Activated CD8-positive, alpha-beta memory T cell treated with anti-CD3 and anti-CD28 coated beads for 36 hours (primary cell): ENCODE results near the gene NFIC. TPM values are rescaled to one million over a fixed set of nuclear protein-coding genes. Genes with fewer than 3 reads are reported as not detected.

ENCODE experiments used
- CTCF ChIA-PET: fragments of 350-600 bp; sonication (Branson Sonifier 250); formaldehyde crosslinking; loops from one replicate; lab custom pipeline; 2021; ENCODE audit warnings: antibody characterized with exemption; lab: Charles Lee
- POLR2A ChIA-PET: fragments of 350-600 bp; sonication (Branson Sonifier 250); formaldehyde crosslinking; loops from one replicate; lab custom pipeline; 2021; ENCODE audit warnings: antibody characterized with exemption; lab: Charles Lee
- total RNA-seq, 2 experiments: library from RNA; stranded (reverse); gene quantifications; one replicate each; pipeline ENCODE4 v1.2.3, GENCODE V29; 2021

The NFIC gene
- total RNA-seq, 2 experiments from 2014 or later: 17.7 to 19.3 TPM

DNA sequence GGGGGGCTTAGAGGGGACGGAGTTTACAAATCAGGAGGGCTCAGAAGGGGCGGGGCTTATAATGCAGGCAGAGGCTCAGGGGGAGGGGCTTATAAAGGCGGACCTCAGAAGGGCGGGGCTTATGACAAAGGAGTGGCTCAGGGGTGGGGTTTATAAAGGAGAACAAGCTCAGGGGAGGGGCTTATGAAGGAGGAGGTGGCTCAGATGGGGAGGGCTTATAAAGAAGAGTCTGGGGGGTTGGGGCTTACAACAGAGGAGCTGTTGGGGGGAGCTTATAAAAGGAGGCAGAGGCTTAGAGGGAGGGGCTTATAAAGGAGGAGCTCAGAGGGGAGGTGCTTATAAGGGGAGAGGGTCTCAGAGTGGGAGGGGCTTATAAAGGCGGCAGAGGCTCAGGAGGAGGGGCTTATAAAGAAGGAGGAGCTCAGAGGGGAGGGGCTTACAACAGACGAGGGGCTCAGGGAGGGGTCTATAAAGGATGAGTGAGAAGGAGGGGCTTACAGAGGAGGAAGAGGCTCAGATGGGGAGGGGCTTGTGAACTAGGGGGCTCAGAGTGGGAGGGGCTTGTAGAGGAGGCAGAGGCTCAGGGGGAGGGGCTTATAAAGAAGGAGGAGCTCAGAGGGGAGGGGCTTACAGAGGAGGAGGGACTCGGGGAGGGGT, 112.9 kb downstream of the NFIC start:
- ChIA-PET CTCF (interaction anchor here (0.5 to 1.3 kb wide), 6 partner anchors 39 to 500 kb away, joined by 3 to 4 read pairs (median 3); no protein-coding TSS in a partner anchor), POLR2A (interaction anchor here (0.6 kb wide), 2 partner anchors 43 to 107 kb away, joined by 3 to 6 read pairs; no protein-coding TSS in a partner anchor)

DNA sequence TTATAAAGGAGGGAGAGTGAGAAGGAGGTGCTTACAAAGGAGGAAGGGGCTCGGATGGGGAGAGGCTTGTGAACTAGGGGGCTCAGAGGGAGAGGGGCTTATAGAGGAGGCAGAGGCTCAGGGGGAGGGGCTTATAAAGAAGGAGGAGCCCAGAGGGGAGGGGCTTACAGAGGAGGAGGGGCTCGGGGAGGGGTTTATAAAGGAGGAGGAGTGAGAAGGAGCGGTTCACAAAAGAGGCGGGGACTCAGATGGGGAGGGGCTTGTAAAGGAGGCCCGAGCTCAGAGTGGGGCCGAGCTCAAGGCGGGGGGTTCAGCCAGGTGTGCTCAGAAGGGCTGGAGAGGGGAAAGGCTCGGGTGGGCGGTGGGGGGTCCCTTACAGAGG, 113.4 kb downstream of the NFIC start:
- POLR2A ChIA-PET: interaction anchor here (0.6 kb wide), 1 partner anchor 107 kb away, joined by 3 read pairs; no protein-coding TSS in a partner anchor
- CTCF ChIA-PET: interaction anchor here (0.5 to 1.3 kb wide), 4 partner anchors 39 to 500 kb away, joined by 3 read pairs; no protein-coding TSS in a partner anchor

DNA sequence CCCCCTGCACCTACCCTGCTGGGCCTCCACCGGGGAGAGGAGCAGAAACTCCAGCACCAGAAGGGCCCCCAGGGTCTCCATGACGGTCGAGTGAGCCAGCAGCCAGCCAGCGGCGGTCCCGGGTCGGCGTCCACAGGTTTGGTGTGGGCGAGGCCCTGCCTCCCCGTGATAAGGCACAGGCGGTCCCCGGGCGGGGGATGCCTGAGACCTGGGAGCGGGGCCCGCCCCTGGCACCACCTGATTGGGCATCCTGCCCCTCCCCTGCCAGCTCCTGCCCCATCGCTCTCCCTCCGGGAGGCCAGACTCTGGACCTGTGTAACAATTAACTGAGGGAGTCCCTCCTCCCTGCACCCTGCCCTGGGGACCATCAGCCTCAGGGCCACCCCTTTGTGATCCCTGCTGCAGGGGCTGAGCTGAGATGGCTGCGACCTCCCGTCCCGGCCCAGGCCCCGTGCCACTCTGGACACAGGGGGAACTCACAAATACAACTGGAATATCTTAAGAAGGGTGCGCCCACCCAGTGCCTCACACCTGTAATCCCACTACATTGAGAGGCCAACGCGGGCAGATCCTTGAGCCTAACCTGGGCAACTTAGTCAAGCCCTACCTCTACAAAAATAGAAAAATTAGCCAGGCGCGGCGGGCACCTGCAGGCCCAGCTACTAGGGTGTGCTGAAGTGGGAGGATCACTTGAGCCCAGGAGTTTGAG, 114.2 kb downstream of the NFIC start, which contains the start of gene SMIM24:
Gene SMIM24 (minus strand): TSS at position 143 of the 709 bp plus-strand sequence. CDS start 62 bp downstream, at position 81.
- POLR2A ChIA-PET: no interaction called here
- CTCF ChIA-PET: interaction anchor here (1.0 to 1.3 kb wide), 2 partner anchors 40 to 176 kb away, joined by 3 read pairs; no protein-coding TSS in a partner anchor

DNA sequence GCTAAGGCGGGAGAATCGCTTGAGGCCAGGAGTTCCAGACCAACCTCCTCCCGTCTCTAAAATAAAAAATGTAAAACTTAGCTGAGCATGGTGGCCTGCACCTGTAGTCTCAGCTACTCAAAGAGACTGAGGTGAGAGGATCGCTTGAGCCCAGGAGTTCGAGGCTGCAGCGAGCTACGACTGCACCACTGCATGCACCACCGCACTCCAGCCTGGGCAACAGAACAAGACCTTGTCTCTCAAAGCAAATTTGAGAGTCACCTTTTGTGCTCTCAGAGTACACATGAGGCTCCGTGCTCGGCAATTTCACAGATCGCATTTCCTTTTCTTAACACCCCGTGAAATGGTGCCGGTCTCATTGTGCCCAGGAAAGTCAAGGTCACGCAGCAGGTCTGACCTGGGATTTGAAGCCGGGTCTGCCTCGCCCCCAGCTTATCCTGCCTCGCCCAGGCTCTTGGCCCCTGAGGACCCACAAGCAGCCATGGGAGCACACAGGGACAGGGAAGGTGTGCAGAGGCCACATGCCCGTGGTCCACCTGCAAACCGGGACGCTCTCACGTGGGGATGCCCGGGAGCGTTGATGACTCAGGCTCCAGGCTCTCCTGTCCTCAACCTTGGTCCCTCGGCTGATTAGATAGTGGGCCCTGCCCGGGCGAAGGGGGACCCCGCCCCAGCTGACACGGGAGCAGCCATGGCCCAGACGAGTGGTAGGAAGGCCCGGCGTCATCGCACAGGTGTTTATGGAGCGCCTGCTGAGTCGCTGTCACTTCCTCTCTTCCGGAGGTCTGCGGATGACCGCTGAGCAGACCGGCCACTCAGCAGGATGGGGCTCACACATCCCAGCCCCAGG, 115.1 kb downstream of the NFIC start:
- ChIA-PET CTCF (interaction anchor here (1.0 to 1.6 kb wide), 2 partner anchors 10 to 177 kb away, joined by 3 to 5 read pairs; no protein-coding TSS in a partner anchor), POLR2A (no interaction called here)

DNA sequence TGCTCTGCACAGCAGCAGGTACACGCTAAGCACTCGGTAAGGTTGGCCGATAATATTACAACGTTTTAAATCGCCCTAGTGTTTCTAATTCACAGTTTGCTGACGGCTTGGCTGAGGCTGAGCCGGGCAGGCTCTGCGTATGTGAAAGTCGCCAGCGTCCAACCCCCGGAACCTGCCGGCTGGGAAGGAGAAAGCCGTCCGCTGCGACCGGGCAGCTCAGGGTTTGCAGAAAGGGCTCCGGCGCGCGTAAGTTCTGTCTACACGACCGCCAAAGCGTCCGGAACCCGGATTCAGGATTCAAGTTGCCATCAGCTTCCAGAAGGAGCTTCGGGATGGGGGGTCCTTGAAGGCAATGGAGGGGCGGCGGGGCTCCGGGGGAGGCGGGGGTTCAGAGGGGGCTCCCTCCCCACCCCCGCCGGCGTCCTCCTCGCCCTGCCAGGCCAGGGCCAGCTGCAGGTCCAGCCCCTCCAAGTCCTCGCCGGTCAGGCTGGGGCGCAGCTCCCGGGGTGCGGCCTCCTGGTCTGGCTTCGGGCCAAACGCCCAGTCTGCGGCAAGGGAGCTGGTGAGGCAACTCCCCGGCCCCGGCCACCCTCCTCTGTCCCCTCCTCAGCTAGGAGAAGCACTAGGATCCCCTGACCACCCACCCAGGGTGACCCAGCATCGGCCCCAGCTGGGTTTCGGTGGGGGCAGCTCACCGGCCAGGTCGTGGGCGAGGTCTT, 116.3 kb downstream of the NFIC start:
- CTCF ChIA-PET: interaction anchor here (1.0 to 1.6 kb wide), 2 partner anchors 12 to 178 kb away, joined by 3 to 5 read pairs; no protein-coding TSS in a partner anchor
- POLR2A ChIA-PET: no interaction called here

DNA sequence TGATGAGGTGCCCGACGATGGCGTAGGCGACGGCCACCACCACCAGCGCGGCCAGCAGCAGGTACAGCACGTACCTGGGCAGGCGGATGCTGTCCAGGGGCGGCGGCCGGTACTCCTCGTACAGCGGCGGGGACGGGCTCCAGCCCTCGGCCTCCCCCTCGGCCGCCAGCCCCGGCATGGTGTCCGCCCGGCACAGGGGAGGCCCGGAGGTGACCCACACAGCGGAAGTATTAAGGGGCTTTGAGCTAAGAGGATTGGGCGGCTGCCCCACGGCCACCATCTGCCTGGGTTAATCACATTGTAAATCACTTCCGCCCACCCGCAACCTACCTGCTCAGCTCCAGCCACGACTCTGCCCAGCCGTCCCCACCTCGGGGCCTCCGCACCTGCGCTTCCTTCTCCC, 116.8 kb downstream of the NFIC start, which contains the start of gene SMIM44:
Gene SMIM44 (minus strand): TSS at position 216 of the 403 bp plus-strand sequence. CDS start 38 bp downstream, at position 178.
- ChIA-PET POLR2A (no interaction called here), CTCF (interaction anchor here (0.7 to 1.6 kb wide), 3 partner anchors 12 to 179 kb away, joined by 3 to 5 read pairs (median 3); no protein-coding TSS in a partner anchor)

DNA sequence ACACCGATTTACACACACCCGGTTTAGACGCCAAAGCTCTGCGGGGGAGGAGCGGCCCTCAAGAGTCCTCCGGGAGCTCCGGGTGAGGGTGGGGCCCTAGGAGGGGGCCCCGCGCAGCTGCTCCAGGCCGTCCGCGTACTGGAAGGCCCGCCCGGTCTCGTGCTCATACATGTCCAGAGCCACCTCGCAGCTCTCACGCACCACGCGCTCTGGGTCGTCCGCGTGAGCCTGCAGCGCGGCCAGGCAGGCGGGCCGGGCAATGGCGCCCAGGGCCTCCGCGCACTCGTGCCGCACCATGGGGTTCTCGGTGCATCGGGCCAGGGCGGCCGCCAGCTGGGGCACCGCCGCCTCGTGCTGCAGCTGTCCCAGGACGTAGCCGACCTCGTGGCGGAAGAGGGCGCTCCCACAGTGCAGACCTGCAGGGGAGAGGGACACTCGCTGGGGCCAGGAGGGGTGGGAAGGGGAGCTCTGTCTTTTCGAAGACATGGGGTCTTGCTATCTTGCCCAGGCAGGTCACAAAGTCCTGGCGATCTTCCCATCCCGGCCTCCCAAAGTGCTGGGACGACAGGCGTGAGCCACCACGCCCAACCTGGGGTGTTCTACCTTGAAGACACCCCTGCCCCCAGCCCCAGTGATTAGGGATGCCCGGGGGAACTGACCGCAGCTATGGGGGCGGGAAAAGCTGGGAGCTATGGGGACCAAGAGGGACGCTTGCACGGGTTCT, 125.2 kb downstream of the NFIC start:
- ChIA-PET POLR2A (no interaction called here), CTCF (interaction anchor here (1.3 to 1.4 kb wide), 2 partner anchors 19 to 53 kb away, joined by 3 read pairs; no protein-coding TSS in a partner anchor)

DNA sequence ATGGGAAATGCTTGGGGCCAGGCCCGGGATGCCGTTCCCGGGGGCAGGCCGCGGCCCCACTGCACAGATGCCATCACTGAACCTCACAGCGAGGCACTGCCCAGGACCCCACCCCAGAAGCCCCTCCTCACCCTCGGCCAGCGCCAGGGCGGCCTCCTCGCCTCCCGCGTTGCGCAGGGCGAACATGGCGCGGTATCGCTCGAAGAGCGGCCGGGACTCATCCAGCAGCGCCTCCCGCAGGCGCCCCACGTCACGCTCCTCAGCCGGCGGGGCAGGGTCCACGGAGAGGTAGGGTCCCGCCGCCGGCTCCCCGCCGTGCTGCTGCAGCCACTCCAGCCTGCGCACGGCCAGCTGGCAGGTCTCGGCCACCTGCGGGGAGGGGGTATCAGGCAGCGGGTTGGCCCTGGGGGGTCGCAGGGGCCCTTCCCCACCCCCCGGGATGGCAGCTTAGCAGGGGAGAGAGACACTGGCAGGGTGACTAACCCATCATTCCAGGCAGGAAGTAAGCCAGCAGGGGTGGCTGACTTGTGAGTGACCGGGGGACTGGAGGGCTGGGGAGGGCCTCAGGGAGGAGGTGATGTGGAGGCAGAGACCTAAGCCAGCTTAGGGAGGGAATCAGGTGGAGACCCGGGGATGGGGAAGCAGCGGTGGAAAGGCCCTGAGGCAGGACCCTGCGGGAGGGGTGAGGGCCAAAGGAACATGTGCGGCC, 125.9 kb downstream of the NFIC start:
- CTCF ChIA-PET: interaction anchor here (1.3 to 1.4 kb wide), 2 partner anchors 20 to 53 kb away, joined by 3 read pairs; no protein-coding TSS in a partner anchor
- POLR2A ChIA-PET: no interaction called here

DNA sequence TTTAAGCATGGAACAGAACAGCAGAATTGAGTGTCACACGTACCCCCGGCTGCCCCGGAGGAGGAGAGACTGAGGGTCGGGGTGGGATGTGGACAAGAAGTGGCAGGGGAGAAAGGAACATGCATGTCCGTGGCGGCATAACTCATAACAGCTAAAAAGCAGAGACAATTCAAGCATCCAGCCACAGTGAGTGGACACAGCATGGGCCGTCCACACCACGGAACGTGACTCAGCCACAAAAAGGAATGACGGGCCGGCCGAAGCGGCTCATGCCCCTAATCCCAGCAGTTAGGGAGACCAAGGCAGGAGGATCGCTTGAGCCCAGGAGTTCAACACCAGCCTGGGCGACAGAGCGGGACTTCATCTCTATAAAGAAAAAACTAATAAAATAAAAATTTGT, 126.5 kb downstream of the NFIC start:
- CTCF ChIA-PET: interaction anchor here (1.2 kb wide), 1 partner anchor 8 kb away, joined by 3 read pairs; no protein-coding TSS in a partner anchor
- POLR2A ChIA-PET: no interaction called here

DNA sequence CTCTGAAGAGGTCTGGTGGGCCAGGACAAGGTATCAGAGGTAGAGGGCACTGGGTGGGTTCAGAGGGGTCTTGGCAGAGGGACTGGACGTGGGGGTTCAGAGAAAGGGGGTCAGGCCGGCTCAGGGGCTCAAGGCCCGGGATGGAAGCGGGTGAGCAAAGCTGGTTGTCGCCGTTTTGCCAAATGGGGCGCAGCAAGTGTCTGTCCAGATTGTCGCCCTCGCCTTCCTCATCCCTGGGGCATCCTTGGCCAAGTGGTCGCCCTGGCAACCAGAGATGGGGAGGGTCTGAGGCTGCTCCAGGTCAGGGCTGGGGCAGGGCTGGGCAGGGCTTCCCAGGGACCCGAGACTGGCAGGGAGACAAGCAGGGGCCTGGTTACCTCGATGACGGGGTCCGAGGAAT, 127.3 kb downstream of the NFIC start:
- ChIA-PET POLR2A (no interaction called here), CTCF (interaction anchor here (1.2 kb wide), 1 partner anchor 9 kb away, joined by 3 read pairs; no protein-coding TSS in a partner anchor)

DNA sequence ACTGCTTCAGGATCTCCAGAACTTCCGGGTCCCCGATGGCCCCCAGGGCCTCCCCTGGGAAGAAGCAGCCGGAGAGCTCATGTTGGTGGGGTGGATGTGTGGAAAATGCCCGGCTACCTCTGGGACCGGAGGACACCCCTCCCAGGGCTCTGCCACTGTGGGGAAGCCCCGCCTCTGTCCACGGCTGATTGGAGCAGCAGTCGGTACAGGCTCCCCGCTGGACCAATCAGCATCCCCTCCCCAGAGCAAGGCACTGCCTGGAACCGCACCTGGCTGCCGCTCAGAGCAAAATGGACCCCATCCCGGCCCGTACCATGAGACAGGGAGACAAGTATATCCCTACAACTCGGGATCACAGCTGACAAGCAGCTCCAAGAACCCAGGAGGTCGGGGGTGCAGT, 127.7 kb downstream of the NFIC start:
- ChIA-PET POLR2A (no interaction called here), CTCF (interaction anchor here (1.2 kb wide), 1 partner anchor 9 kb away, joined by 3 read pairs; no protein-coding TSS in a partner anchor)

DNA sequence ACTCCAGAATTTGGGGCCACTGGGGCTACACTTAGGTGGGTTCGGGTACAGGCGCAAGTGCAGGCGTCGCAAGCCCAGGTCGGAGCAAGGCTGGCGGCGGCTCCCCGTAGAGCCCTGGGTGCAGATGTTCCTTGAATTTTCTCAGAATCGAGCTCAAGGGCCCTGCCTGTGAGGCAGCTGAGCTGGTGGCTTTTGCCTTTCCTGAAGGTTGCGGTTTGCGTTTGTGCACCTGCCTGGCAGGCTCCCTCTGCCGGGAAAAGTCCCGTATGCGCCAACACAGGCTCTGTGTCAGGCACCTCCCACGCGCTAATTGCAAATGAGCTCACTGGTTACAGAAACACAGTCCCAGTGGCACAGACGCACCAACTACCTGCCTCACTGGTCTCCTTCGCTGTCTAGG, 128.2 kb downstream of the NFIC start:
- ChIA-PET CTCF (interaction anchor here (1.2 kb wide), 1 partner anchor 11 kb away, joined by 3 read pairs; no protein-coding TSS in a partner anchor), POLR2A (no interaction called here)

DNA sequence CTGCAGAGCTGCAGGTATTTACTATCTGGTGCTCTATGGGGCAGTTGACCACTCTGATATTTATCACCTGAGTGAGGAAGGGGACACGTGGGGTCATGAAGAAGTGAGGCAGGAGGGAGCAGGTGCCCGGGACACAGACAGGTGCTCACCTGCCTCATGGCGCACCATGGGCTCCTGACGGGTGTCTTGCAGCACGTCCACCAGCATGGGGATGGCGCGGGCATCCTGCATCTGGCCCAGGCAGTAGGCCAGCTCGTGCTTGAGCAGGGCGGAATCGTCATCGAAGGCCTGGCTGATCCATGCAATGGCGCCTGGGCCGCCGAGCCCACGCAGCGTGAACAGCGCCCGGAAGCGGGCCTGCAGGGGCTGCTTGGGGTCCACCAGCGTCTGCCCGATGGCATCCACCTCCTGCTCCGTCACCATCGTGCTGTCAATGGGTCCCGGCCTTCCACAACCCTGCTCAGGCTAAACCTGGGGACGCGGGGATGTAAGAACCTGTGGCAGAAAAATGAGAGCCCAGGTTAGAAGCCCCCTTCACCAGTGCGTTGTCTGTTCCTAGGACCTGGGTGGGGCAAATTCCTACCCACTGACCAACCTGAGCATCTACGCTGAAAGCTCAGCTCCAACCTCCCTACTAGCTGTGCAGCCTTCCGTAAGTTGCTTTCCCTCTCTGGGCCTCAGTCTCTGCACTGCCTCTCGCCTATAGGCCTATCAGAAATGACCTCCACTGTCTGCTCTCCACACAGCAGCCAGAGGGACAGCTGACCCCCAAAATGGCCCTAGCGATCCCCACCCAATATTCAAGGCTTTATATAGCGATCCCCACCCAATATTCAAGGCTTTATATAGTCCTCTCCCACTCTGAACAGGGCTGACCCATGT, 130.2 kb downstream of the NFIC start:
- ChIA-PET CTCF (interaction anchor here (0.9 kb wide), 1 partner anchor 11 kb away, joined by 3 read pairs; no protein-coding TSS in a partner anchor), POLR2A (no interaction called here)

DNA sequence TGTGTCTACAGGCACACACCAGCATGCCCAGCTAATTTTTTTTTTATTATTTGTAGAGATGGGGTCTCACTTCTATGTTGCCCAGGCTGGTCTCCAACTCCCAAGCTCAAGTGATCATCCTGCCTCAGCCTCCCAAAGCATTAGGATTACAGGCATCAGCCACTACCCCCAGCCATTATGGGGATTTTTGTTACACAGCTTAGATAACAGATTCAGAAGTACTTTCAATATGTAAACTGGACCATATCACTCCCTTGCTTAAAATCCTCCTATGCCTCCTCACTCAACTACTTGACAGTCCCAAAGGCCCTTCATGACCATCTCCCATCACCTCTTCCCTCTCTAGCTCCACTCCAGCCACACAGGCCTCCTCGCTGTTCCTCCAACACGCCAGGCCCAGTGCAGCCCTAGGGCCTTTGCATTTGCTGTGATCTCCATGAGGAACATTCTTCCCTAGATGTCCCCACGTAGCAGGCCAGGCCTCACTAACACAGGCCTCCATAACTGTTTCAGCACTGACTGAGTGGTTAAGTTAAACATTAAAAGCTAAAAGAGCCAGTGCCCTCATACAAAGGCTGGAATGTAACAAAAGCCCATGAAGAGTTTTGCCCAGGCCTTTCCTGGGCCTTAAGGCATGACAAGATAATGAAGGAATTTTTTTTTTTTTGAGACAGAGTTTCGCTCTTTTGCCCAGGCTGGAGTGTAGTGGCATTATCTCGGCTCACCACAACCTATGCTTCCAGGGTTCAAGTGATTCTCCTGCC, 131.6 kb downstream of the NFIC start:
- CTCF ChIA-PET: no interaction called here
- POLR2A ChIA-PET: no interaction called here
